GM18861 (cell line): ENCODE results near the gene TMEM229A.
"Not testable (repeated sequence)": the region's sequence is repeated elsewhere in the genome, so short reads cannot be mapped to it uniquely, and the experiment has no call there.

Experiments
- ATAC-seq: cut with Tn5 transposase; IDR thresholded peaks from one replicate; pipeline ENCODE4 v1.9.1; 2021; ENCODE audit not compliant: unreplicated experiment

TMEM229A gene

DNA sequence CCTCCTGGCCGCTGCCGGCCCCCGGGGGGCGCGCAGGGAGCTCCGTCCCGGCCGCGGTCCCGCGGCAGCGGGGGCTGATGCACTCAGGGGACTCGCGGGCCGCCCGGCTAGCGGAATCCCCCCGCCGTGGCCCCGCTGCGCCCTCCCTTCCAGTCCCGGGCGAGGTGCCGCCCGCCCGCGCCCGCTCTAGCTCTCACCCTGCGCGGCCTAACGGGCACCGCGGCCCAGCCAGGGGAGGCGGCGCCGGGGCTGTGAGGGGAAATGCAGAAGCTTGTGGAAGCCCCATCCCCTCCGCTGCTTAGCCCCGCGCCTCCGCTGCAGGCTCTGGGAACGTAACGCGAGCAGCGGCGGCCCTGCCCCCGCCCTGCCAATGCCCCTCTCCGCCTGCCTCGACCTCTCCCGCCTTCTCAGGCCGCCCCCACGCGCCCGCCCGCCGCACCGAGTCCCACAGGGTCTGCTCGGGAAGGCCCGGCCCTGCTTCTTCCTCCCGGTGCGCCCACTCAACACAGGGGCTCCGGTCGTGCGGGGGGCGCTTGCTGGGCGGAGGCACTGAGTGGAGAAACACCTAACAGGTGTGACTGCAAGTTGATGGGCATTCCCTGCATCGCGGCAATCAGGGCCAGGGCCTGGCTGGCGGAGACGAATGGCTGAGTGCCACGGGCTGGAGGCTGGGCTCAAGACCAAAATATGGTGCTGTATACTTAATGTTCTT, 384 bp upstream of the TMEM229A start:
- peak; percentile 16 for ATAC-seq

DNA sequence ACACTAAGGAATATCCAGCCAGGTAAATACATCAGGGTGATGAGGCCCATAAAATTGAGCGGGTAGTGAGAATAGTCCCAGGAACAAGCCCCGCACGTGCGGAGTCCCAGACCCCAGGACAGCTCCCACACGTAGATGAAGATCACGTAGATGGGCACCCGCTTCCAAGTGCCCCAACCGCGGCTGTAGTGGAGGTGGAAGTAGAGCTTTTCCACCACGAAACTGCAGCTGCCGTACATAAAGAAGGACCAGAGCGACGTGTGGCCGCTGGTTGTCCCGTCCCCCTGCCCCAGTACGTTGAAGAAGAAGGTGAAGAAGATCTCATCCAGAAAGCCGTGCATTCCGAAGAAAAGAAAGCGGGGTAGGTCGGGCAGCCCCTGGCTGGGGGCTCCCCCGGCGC, 948 bp downstream of the TMEM229A start:
- no peak for ATAC-seq

DNA sequence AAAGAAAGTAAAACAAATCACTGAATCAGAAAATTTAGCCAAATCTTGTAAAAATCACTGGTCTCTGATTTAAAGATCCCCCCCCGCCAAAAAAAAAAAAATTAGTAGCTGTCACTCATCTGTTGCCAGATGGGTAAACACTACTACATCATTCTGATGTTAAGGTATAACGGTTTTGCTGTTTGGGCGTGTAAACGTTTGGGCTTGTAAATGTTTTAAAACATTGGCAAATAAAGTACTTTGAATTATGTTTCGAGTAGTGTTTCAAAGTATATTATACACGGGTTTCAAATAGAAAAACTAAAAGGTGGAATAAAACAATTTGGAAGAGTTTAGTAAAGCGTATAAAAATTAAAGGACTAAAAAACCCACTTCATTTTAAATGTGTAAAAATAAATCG, 1.5 kb downstream of the TMEM229A start:
- ATAC-seq, result no peak

DNA sequence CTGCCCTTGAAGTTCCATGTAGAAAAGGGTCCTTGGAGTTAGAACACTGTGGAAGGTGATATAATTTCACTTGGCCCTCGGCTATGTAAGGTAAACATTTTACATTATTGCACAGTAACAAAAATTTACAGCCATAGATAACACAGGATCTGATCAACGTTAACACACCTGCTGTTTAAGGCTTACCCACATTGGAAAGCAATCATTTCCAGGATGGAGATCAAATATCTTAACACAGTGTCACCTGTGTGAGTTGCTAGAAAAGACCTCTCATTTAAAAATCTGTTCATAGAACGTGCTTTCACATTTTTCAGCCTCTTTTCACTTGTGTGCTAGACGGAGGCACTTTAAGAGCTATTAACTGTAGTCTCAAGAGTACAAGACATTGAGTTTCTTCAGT, 1.9 kb downstream of the TMEM229A start:
- no peak for ATAC-seq

DNA sequence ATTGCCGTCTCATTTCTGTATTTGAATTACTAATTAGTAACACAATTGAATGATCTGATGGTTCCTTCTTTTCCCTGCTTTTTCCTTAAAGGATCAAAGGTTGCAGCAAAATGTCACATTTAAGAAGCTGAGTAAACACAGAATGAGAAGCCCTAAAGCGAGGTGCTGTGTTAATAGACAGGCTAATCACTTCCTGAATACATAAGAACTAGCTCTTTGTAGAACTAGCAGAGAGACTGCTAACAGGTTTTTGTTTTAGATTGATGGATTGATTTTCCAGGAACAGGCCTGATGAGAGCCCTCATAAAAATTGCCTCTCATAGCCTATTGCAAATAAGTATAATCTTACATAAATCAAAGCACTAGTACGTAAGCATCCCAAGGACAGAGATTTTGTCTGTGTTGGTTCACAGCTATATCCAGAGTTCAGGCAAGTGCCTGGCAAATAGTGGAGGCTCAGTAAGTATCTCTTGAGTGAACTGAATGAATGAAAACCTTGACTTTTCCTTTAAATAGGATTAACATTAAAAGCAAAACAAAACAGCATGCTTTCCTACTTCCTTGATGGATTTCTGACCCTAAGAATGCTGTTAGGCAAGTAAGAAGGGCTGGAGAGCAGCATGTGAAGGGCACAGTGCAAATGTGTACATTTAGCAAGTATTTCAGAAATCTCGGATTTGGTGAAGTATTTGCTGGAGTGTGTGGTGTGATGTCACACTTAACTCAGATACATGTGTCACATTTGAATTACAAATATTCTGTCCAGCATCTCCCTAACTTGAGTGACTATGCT, 3.3 kb downstream of the TMEM229A start:
- ATAC-seq, result no peak

DNA sequence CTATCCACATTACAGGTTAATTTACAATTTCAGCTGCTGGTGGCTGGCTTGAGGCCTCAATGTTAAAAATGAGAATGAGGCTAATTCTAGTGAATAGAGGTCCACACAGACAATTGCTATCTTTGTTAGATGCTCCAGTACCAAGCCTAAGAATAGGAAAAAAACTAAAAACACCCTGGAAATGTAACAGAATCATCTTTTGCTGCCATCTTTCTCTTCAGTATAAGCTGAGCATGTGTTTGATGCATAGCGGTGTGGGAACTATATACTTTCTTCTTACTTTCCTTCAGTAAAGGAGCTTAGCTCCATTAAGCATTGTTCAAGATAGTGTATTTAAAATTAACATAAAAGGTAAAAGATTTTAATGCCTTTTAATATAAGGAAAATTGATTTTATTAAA, 5.6 kb downstream of the TMEM229A start:
- no peak for ATAC-seq

DNA sequence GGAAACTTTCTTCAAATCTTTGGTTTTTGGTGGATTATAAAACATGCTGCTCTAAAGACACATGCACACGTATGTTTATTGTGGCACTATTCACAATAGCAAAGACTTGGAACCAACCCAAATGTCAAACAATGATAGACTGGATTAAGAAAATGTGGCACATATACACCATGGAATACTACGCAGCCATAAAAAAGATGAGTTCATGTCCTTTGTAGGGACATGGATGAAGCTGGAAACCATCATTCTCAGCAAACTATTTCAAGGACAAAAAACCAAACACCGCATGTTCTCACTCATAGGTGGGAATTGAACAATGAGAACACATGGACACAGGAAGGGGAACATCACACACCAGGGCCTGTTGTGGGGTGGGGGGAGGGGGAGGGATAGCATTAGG, 8.5 kb downstream of the TMEM229A start:
- not testable (repeated sequence) for ATAC-seq

DNA sequence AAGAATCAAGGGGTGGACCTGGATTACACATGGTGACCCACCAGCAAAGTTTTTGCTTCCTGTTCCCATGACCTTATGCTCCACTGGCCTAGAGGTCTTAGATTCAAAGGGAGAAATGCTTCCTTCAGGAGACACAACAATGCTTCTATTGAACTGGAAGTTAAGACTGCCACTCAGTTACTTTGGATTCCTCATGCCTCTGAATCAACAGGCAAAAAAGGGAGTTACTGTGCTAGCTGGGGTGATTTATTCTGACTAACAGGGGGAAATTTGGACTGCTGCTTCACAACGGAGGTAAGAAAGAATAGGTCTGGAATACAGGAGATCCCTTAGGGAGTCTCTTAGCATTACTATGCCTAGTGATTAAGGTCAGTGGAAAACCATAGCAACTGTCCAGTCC, 10.3 kb downstream of the TMEM229A start:
- no peak for ATAC-seq

DNA sequence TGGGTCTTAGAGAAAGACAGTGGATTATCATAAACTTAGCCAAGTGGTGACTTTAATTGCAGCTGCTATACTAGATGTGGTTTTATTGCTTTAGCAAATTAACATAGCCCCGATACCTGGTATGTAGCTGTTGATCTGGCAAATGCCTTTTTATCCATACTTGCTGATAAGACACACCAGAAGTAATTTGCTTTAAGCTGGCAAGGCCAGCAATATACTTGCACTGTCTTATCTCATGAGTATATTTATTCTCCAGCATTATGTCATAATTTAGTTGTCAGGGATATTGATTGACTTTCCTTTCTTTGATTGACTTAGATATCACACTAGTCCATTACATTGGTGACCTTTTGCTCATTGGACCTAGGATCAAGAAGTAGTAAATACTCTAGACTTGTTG, 12.8 kb downstream of the TMEM229A start:
- no peak for ATAC-seq

DNA sequence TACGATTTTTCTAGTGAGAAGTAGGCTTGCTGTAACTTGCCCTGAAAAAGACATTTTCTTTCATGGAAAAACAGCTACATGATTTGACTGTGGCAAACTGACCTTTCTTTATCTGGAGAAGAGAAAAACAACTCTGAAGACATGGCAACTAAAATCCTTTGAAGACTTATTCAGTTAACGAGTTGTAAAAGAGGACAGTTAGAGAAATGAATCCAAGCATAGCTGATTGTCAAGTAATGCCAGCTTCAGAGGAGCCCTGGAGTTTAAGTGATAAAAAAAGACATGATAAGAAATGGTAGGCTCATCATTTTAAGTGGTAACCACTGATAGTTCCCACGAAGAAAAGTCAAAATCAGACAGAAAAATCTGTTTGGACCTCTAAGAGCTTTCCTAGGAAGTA, 19.6 kb downstream of the TMEM229A start:
- ATAC-seq, result no peak

DNA sequence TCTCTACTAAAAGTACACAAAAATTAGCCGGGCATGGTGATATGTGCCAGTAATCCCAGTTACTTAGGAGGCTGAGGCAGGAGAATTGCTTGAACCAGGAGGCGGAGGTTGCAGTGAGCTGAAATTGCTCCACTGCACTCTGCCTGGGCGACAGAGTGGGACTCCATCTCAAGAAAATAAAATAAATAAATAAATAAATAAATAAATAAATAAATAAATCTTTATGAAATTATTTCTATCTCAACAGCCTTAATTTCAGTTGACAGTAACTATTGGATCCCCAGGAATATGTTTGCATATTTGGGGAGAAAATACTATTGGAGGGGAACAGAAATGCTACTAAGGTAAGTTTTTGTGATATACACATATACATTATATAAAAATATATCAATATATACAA, 20.0 kb downstream of the TMEM229A start:
- no peak for ATAC-seq

DNA sequence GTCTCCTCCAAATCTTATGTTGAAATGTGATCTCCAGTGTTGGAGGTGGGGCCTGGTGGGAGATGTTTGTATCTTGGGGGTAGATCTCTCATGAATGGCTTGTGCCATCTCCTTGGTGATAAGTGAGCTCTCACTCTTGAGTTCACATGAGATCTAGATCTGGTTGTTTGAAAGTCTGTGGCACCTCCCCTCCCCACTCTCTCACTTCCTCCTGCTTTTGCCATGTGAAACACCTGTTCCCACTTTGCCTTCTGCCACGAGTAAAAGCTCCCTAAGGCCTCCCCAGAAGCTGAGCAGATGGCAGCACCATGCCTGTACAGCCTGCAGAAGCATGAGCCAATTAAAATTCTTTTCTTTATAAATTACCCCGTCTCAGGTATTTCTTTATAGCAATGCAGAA, 23.5 kb downstream of the TMEM229A start:
- no peak for ATAC-seq

DNA sequence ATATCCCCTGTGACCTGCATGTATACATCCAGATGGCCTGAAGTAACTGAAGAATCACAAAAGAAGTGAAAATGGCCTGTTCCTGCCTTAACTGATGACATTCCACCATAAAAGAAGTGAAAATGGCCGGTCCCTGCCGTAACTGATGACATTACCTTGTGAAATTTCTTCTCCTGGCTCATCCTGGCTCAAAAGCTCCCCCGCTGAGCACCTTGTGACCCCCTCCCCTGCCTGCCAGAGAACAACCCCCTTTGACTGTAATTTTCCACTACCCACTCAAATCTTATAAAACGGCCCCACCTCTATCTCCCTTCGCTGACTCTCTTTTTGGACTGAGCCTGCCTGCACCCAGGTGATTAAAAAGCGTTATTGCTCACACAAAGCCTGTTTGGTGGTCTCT, 24.6 kb downstream of the TMEM229A start:
- ATAC-seq, result not testable (repeated sequence)

DNA sequence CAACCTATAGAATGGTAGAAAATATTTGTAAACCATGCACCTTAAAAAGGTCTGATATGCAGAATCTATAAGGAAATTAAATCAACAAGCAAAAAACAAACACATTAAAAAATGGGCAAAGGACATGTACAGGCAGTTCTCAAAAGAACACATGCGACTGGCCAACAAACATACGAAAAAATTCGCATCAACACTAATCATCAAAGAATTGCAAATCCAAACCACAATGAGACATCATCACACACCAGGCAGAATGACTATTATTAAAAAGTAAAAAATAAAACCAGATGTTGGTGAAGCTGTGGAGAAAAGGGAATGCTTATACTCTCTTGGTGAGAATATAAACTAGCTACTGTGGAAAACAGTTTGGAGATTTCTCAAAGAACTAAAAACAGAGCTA, 33.2 kb downstream of the TMEM229A start:
- ATAC-seq, result no peak

DNA sequence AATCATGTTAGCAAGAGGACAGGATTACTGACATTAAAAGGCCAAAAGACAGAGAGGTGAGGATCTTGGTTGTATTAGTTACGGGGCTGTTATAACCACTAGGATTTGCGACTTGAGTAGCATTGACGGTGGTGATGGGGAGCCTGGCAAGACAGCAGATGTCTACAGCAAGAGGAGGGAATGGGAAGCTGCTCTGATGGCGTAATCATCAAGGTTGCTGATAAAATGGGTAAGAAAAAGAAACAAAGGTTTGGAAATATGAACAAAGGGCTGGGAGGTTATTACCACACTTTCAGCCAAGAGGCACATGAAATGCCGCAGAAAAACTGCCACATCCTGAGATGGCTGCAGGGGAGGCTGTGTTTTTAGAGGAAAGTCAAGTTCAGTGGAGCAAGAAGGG, 33.9 kb downstream of the TMEM229A start:
- no peak for ATAC-seq

DNA sequence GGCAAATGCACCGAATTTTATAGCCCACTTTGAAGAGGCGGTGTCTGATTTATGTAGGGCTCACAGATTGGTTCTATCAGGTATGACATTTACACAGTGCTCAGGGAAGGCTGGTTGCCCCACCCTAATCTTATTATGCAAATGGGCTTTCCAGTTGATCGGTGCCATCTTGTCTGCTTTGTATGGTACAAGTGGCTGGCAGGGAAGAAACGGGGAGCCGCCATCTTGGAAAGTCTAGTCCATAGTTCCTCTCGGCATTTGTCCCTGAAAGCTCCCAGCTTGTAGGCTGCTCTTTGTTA, 36.6 kb downstream of the TMEM229A start:
- ATAC-seq, result no peak

DNA sequence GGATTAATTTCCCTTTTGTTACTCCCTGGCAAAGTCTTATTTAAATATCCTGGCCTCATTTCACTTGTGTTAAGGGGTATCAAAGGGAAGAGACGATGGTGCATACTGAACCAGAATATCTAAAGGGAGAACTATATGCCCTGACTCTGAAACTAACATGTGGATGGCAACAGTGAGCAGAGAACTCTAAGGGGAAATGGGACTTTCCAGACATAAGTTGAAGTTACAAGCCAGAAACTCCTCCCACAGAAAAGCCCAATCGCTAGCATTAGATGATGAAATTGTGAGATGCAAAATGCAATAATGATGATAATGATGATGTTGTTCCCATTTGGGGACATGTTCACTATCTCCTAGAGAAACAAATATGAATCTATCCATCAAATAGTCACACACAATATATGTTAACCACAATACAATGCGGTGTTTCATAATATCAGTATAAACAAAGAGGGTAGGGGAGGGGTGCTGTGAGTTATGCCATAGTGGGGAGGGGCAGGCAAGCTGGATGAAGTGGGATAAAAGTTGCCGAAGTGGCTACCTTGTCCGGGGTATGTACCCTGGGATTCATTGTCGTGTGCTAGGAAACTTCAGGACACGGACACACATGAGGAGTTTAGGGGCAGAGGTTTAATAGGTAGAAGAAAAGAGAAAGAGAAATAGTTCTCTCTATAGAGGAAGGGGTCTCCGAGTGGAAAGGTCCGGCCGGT, 37.1 kb downstream of the TMEM229A start:
- ATAC-seq, result no peak

DNA sequence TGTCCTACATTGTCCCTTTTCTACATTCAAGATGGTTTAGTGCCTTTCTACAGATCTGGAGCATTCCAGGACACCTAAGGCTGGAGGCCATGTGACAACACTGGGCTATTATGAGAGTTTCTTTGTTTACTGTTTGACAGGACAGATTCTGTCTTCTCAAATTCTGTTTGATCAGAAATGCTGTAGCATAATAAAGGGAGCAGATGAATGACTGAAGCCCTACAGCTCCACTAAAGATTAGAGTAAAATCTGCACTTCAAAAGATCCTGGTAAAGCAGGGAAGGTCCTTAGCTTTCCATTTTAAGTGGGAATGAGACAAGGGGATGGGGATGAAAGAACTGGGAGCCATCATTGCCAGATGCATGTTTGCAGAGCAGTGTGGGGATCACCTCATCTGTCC, 38.4 kb downstream of the TMEM229A start:
- ATAC-seq, result no peak

DNA sequence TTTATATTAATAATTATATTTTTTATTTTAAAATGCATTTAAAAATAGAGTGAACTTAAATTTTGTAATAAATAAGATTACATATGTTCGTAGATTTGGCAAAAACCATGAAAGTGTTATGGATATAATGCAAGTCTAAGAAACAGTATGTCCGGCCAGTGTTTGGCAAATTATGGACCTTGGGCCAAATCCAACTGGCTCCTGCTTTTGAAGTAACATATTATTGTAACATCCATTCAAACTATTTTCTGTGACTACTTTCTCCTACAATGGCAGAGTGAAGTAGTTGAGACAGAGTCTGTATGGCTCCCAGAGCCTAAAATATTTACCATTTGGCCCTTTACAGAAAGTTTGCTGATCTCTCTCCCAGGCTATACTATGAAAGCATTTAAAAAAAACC, 38.9 kb downstream of the TMEM229A start:
- ATAC-seq, result no peak

DNA sequence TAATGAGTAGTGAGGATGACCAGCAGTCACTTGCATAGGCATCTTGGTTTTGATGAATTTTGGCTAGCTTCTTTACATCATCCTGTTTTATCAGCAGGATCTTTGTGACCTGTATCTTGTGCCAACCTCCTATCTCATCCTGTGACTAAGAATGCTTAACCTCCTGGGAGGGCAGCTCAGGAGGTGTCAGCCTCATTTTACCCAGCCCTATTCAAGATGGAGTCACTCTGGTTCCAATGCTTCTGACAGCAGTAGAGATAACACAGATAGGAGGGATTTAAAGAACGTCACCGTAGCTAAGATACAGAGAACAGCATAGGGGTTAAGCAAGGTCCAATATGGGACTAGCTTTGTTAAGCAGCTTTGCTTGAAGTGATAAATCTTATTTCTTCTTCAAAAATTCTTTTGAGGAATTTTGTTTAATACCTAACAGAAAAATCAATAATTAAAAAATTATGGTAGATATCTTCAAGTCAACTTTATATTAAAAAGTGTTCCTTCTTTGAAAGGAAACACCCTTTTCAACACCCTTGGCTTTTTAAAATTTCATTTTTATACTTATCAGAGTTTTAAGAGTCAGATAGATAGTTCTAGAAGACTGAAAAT, 39.9 kb downstream of the TMEM229A start:
- no peak for ATAC-seq

DNA sequence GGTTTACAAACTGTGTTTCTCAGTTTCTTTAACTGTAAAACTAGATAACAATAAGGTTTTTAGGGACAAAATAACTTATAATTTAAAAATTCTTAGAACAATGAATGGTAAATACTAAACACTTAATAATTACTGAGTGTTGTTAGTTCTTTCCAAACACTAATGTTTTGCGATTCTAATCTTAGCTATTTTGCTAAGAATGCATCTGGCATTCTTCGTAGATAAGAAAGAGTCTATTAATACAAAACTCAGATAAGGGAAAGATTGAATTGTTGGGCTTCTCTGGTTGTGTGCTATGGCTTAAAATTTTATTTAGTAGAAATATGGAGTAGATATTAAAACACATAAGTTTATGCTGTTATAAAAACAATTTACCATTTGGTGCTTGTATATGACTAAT, 45.4 kb downstream of the TMEM229A start:
- no peak for ATAC-seq
